Tibial nerve (tissue), 4 donors: ENCODE measurements around the gene MRPL4. TPM values are rescaled to one million over a fixed set of nuclear protein-coding genes. Genes with fewer than 3 reads are reported as not detected.

ENCODE experiments used
- DNase-seq, 2 donors: peaks; one replicate each; pipeline ENCODE4 v3.0.0-alpha.2; 2019; ENCODE audit warnings: low spot score in 2 of 2
- H3K27ac ChIP-seq, 4 donors: fragments of 200-600 bp; sonication (generic) in 3 of 4; one replicate each; pipeline ENCODE4 v1.5.1; 2017 to 2019; ENCODE audit warnings: mild to moderate bottlenecking in 1 of 4
- H3K27me3 ChIP-seq, 2 donors: fragments of 200-600 bp; sonication (generic) in 1 of 2; one replicate each; pipeline versions ENCODE4 v1.5.1 to v1.6.0; 2017 to 2019
- H3K36me3 ChIP-seq, 3 donors: fragments of 200-600 bp; sonication (generic); one replicate each; pipeline ENCODE4 v1.5.1; 2018 to 2019
- H3K4me1 ChIP-seq, 4 donors: fragments of 200-600 bp; sonication (generic) in 3 of 4; one replicate each; pipeline ENCODE4 v1.5.1; 2017 to 2019
- H3K4me3 ChIP-seq, 4 donors: fragments of 200-600 bp; sonication (generic) in 3 of 4; one replicate each; pipeline ENCODE4 v1.5.1; 2017 to 2019; ENCODE audit warnings: mild to moderate bottlenecking in 1 of 4, moderate library complexity in 1 of 4
- H3K9me3 ChIP-seq, 4 donors: fragments of 200-600 bp; sonication (generic) in 3 of 4; one replicate each; pipeline ENCODE4 v1.5.1; 2017 to 2019
- CTCF ChIP-seq, 5 experiments: fragments of 200-600 bp in 3 of 5; fragments of 450-650 bp in 2 of 5; sonication (generic) in 3 of 5; IDR thresholded peaks; one replicate each; pipeline ENCODE4 v1.5.1; 2016 to 2019; ENCODE audit warnings: antibody characterized with exemption in 5 of 5, mild to moderate bottlenecking in 3 of 5, moderate library complexity in 2 of 5
- EP300 ChIP-seq, 2 donors: sonication (generic); formaldehyde crosslinking; IDR thresholded peaks; one replicate each; pipeline ENCODE4 v1.6.1; 2017; ENCODE audit warnings: antibody characterized with exemption in 2 of 2, mild to moderate bottlenecking in 1 of 2
- POLR2A ChIP-seq, 2 donors: fragments of 450-650 bp; IDR thresholded peaks; one replicate each; pipeline ENCODE4 v1.6.1; 2017; ENCODE audit warnings: antibody characterized with exemption in 2 of 2, mild to moderate bottlenecking in 2 of 2, moderate library complexity in 2 of 2
- WGBS, 2 donors: methylation state at CpG; one replicate each; pipeline ENCODE4 v1.1.5; 2018; 5-methylcytosine and 5-hydroxymethylcytosine counted together
- total RNA-seq, 4 donors: library from RNA; depleted of rRNA; stranded (reverse); fragments of >200 nt; gene quantifications; one replicate each; pipeline ENCODE4 v1.1.0, GENCODE V29; 2016

Gene MRPL4
- total RNA-seq, 4 donors from 2014 or later, result 37.9 to 83.1 (median 47.8) TPM

- WGBS, 2 donors, result 87 to 90% methylated on average over 7 of the region's 7 CpGs
- Histone ChIP-seq H3K36me3 (no peaks in the 10 kb centered on the region), H3K9me3 (no peaks in the 10 kb centered on the region), H3K27ac (no peak overlapping the region), H3K4me3 (no peak overlapping the region), H3K4me1 (peaks cover 0 to 27% (median 13%) of the 10 kb centered on the region in 4 donors), H3K27me3 (peaks cover 0 to 13% of the 10 kb centered on the region in 2 donors)
- no peak for TF ChIP-seq CTCF (IDR thresholded peaks at IDR 0.05)
- no peak for TF ChIP-seq EP300 (IDR thresholded peaks at IDR 0.05)
- TF ChIP-seq POLR2A (IDR thresholded peaks at IDR 0.05), result no peak
- DNase-seq, result no peak
These were observed 14.7 kb downstream of the MRPL4 start for GRCh38 chr19:10266706-10267105.

GRCh38 chr19:10268071-10268470 lies 16.1 kb downstream of the MRPL4 start:
- Histone ChIP-seq H3K9me3 (no peaks in the 10 kb centered on the region), H3K4me3 (no peak overlapping the region), H3K27ac (peak overlapping the region in 1 of 4 donors; percentile 52), H3K27me3 (peaks cover 0 to 13% of the 10 kb centered on the region in 2 donors), H3K4me1 (peaks cover 0 to 33% (median 13%) of the 10 kb centered on the region in 4 donors), H3K36me3 (no peaks in the 10 kb centered on the region)
- DNase-seq, result no peak
- WGBS, 2 donors, result 59 to 60% methylated on average over 6 of the region's 6 CpGs
- no peak for TF ChIP-seq CTCF (IDR thresholded peaks at IDR 0.05)
- peak in 1 of 2 donors; percentile 34 for TF ChIP-seq EP300 (IDR thresholded peaks at IDR 0.05)

GRCh38 chr19:10269333-10270179 lies 17.5 kb downstream of the MRPL4 start:
- peaks cover 0 to 13% of the 10 kb centered on the region in 2 donors for H3K27me3 ChIP-seq
- peak; percentile 93 to 96 (median 95) for TF ChIP-seq CTCF (IDR thresholded peaks at IDR 0.05)
- no peak for TF ChIP-seq POLR2A (IDR thresholded peaks at IDR 0.05)
- no peak for TF ChIP-seq EP300 (IDR thresholded peaks at IDR 0.05)
- WGBS, 2 donors, result 2 to 3% methylated on average over 29 to 52 of the region's 59 CpGs
- H3K36me3 ChIP-seq, result peaks cover 0 to 4% (median 0%) of the 10 kb centered on the region in 3 donors
- no peaks in the 10 kb centered on the region for H3K9me3 ChIP-seq
- peaks cover 0 to 35% (median 13%) of the 10 kb centered on the region in 4 donors for H3K4me1 ChIP-seq
- peak; percentile 79 to 91 for DNase-seq
- peak overlapping the region; percentile 17 to 59 (median 50) for H3K4me3 ChIP-seq
- peak overlapping the region; percentile 37 to 87 (median 85) for H3K27ac ChIP-seq

- DNase-seq, result peak; percentile 35 to 46
- Histone ChIP-seq H3K27ac (peak overlapping the region; percentile 37 to 87 (median 85)), H3K4me1 (peaks cover 0 to 35% (median 13%) of the 10 kb centered on the region in 4 donors), H3K36me3 (peaks cover 0 to 10% (median 0%) of the 10 kb centered on the region in 3 donors), H3K27me3 (peaks cover 0 to 13% of the 10 kb centered on the region in 2 donors), H3K9me3 (no peaks in the 10 kb centered on the region), H3K4me3 (peak overlapping the region; percentile 17 to 59 (median 50))
- TF ChIP-seq POLR2A (IDR thresholded peaks at IDR 0.05) (no peak), CTCF (IDR thresholded peaks at IDR 0.05) (no peak), EP300 (IDR thresholded peaks at IDR 0.05) (no peak)
- 2 to 20% methylated on average over 1 to 37 of the region's 37 CpGs for WGBS, 2 donors
These were observed 18.2 kb downstream of the MRPL4 start for GRCh38 chr19:10270180-10270615.
